Panc1 (cell line): ENCODE data around the gene RELT.

ENCODE experiments used
- CTCF ChIP-seq: fragments of 450-650 bp; IDR thresholded peaks from 2 replicates; pipeline ENCODE4 v1.5.1; 2017; ENCODE audit warnings: mild to moderate bottlenecking
- POLR2AphosphoS5 ChIP-seq: IDR thresholded peaks from 2 replicates; pipeline ENCODE4 v1.6.1; 2012; ENCODE audit warnings: mild to moderate bottlenecking, low read depth, low read length, moderate library complexity

DNA sequence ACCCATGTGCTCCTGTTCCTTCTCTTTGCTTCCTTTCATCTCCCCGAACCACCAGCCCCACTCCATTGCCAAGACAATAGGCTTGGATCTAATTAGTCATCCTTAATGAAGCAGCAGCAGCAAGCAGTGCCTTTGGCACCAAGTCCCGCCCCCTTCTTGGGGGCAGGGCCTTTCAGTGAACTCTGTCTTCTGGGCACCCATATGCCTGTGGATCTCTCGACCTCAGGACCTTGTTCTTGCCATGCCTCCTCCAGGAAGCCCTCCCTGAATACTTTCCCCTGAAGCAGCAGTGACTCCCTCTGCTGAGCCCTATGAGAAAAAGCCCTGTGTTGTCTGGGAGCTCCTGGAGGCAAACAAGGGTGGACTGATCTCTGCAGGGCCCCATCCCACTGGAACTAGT lies 36.0 kb upstream of the RELT start:
- TF ChIP-seq CTCF: no peak
- TF ChIP-seq POLR2AphosphoS5: no peak
